ENCODE data around the gene AGRN.
"Not testable (repeated sequence)": the region's sequence is repeated elsewhere in the genome, so short reads cannot be mapped to it uniquely, and the experiment has no call there.

Gene AGRN

GRCh38 chr1:1072849-1073742 is 53.2 kb downstream of the AGRN start:
- Histone ChIP-seq H3K4me3 (ENCODE audit: low read length) (peak overlapping the region; percentile 56), H3K36me3 (ENCODE audit: control insufficient read depth, insufficient read depth, low read length) (no peaks in the 10 kb centered on the region), H3K9ac (ENCODE audit: low read length) (peak overlapping the region; percentile 73), H3K9me3 (ENCODE audit: control insufficient read depth, low read length) (no peaks in the 10 kb centered on the region), H3K4me1 (ENCODE audit: control insufficient read depth, insufficient read depth, low read length) (peaks cover 50% of the 10 kb centered on the region), H3K27me3 (ENCODE audit: control insufficient read depth, insufficient read depth, low read length) (peaks cover 16% of the 10 kb centered on the region)

- H3K36me3 ChIP-seq (ENCODE audit: control insufficient read depth, insufficient read depth, low read length) = no peaks in the 10 kb centered on the region
- H3K4me3 ChIP-seq (ENCODE audit: low read length) = peak within 1 kb of the TSS; percentile 56
- no peaks in the 10 kb centered on the region for H3K9me3 ChIP-seq (ENCODE audit: control insufficient read depth, low read length)
- H3K27me3 ChIP-seq (ENCODE audit: control insufficient read depth, insufficient read depth, low read length) = peaks cover 14% of the 10 kb centered on the region
- H3K9ac ChIP-seq (ENCODE audit: low read length) = peak within 1 kb of the TSS; percentile 73
- H3K4me1 ChIP-seq (ENCODE audit: control insufficient read depth, insufficient read depth, low read length) = peaks cover 47% of the 10 kb centered on the region
Observed at GRCh38 chr1:1073743-1074587, 54.0 kb downstream of the AGRN start, which contains the start of gene RNF223. TSS of gene RNF223 (minus strand) at chr1:1074306. CDS start at chr1:1072566, 1,740 bp downstream.

DNA sequence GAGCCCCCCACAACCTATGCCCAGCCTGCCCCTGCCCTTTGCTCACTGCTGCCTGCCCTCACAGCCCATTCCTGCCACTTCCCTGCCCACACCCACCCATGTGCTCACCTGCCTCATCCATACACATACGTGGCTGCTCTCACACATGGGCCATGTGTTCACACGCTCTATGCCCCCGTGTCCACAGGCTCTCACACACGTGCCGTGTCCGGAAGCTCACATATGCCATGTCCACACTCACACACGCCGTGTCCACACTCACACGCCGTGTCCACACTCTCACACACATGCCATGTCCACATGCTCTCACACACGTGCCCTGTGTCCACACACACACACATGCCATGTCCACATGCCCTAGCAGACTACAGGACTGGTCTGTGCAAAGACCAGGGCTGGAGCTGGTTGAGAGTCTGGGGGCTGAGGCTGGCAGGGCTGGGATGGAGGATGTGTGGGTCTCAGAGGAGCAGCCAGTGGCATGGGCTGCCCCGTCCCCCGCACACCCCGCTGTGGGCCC is 54.8 kb downstream of the AGRN start:
- no peaks in the 10 kb centered on the region for H3K36me3 ChIP-seq (ENCODE audit: control insufficient read depth, insufficient read depth, low read length)
- H3K27me3 ChIP-seq (ENCODE audit: control insufficient read depth, insufficient read depth, low read length) = peaks cover 14% of the 10 kb centered on the region
- no peak overlapping the region for H3K4me3 ChIP-seq (ENCODE audit: low read length)
- peak overlapping the region; percentile 73 for H3K9ac ChIP-seq (ENCODE audit: low read length)
- H3K4me1 ChIP-seq (ENCODE audit: control insufficient read depth, insufficient read depth, low read length) = peaks cover 47% of the 10 kb centered on the region
- H3K9me3 ChIP-seq (ENCODE audit: control insufficient read depth, low read length) = no peaks in the 10 kb centered on the region

DNA sequence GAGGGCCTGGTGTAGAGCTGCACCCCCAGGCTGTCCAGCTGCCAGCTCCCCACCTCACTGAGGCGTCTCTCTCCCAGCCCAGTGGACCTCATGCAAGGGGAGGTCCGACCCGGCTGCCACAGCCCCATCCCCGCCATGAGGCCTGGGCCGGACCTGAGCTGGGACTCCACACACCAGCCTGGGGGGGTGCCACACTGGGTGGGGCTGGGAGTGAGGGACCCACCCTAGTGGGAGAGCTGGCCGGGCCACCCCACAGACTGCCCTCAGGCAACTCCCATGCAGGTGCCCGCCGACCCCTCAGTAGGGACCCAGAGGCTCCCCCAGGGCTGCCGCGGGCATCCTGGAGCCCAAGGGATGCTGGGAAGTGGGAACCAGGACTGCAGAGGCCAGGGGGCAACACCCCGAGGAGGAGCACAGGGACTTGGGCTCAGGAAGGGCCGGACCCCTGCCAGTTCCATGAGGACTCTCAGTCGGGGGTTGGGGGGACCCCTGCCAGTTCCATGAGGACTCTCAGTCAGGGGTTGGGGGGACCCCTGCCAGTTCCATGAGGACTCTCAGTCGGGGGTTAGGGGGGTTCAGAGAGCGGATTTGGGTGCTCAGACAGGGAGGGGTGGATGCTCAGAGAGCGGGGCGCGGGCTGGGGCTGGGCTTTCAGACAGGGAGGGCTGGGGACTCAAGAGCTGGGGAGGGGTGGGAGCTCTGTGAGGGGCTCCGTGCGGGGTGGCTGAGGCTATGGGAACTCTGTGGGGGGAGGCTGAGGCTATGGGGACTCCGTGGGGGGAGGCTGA is 55.4 kb downstream of the AGRN start:
- Histone ChIP-seq H3K9ac (ENCODE audit: low read length) (no peak overlapping the region), H3K36me3 (ENCODE audit: control insufficient read depth, insufficient read depth, low read length) (no peaks in the 10 kb centered on the region)

DNA sequence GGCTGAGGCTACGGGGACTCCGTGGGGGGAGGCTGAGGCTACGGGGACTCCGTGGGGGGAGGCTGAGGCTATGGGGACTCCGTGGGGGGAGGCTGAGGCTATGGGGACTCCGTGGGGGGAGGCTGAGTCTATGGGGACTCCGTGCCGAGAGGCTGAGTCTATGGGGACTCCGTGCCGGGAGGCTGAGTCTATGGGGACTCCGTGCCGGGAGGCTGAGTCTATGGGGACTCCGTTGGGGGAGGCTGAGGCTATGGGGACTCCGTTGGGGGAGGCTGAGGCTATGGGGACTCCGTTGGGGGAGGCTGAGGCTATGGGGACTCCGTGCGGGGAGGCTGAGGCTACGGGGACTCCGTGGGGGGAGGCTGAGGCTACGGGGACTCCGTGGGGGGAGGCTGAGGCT is 57.5 kb downstream of the AGRN start:
- not testable (repeated sequence) for H3K4me3 ChIP-seq (ENCODE audit: low read length); H3K36me3 ChIP-seq (ENCODE audit: control insufficient read depth, insufficient read depth, low read length); H3K9ac ChIP-seq (ENCODE audit: low read length); H3K9me3 ChIP-seq (ENCODE audit: control insufficient read depth, low read length)
- Histone ChIP-seq H3K27me3 (ENCODE audit: control insufficient read depth, insufficient read depth, low read length) (peaks cover 16% of the 10 kb centered on the region), H3K4me1 (ENCODE audit: control insufficient read depth, insufficient read depth, low read length) (peaks cover 42% of the 10 kb centered on the region)

More for the DNA sequence above, 55.4 kb downstream of the AGRN start:
- H3K4me1 ChIP-seq (ENCODE audit: control insufficient read depth, insufficient read depth, low read length) = peaks cover 48% of the 10 kb centered on the region
- no peak overlapping the region for H3K4me3 ChIP-seq (ENCODE audit: low read length)
- H3K27me3 ChIP-seq (ENCODE audit: control insufficient read depth, insufficient read depth, low read length) = peaks cover 16% of the 10 kb centered on the region
- no peaks in the 10 kb centered on the region for H3K9me3 ChIP-seq (ENCODE audit: control insufficient read depth, low read length)

- Histone ChIP-seq H3K4me3 (ENCODE audit: low read length) (no peak overlapping the region), H3K36me3 (ENCODE audit: control insufficient read depth, insufficient read depth, low read length) (no peaks in the 10 kb centered on the region), H3K27me3 (ENCODE audit: control insufficient read depth, insufficient read depth, low read length) (peaks cover 11% of the 10 kb centered on the region), H3K4me1 (ENCODE audit: control insufficient read depth, insufficient read depth, low read length) (peaks cover 21% of the 10 kb centered on the region), H3K9me3 (ENCODE audit: control insufficient read depth, low read length) (no peaks in the 10 kb centered on the region), H3K9ac (ENCODE audit: low read length) (peak overlapping the region; percentile 29)
Observed at GRCh38 chr1:1079408-1080121, 59.6 kb downstream of the AGRN start.

GRCh38 chr1:1080122-1080757 is 60.3 kb downstream of the AGRN start:
- Histone ChIP-seq H3K36me3 (ENCODE audit: control insufficient read depth, insufficient read depth, low read length) (no peaks in the 10 kb centered on the region), H3K9me3 (ENCODE audit: control insufficient read depth, low read length) (no peaks in the 10 kb centered on the region), H3K9ac (ENCODE audit: low read length) (peak overlapping the region; percentile 29), H3K27me3 (ENCODE audit: control insufficient read depth, insufficient read depth, low read length) (peaks cover 11% of the 10 kb centered on the region), H3K4me1 (ENCODE audit: control insufficient read depth, insufficient read depth, low read length) (peaks cover 14% of the 10 kb centered on the region), H3K4me3 (ENCODE audit: low read length) (no peak overlapping the region)

DNA sequence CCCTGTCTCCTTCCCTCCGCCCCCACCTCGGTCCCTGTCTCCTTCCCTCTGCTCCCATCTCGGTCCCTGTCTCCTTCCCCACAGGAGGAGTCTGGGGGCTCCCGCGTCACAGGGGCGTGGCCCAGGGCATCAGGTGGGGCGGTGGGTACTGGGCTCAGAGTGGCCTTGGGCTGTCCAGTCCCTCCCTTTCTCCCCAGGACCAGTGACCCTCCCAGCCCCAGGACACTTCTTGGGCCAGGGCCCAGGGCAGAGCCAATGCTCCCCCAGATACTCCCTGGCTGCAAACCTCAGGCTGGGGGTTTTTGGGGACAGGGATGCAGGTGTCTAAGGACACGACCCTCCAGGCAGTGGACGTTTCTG is 61.0 kb downstream of the AGRN start:
- Histone ChIP-seq H3K4me3 (ENCODE audit: low read length) (no peak overlapping the region), H3K9me3 (ENCODE audit: control insufficient read depth, low read length) (no peaks in the 10 kb centered on the region), H3K4me1 (ENCODE audit: control insufficient read depth, insufficient read depth, low read length) (peaks cover 14% of the 10 kb centered on the region), H3K9ac (ENCODE audit: low read length) (no peak overlapping the region), H3K36me3 (ENCODE audit: control insufficient read depth, insufficient read depth, low read length) (no peaks in the 10 kb centered on the region), H3K27me3 (ENCODE audit: control insufficient read depth, insufficient read depth, low read length) (peaks cover 11% of the 10 kb centered on the region)

DNA sequence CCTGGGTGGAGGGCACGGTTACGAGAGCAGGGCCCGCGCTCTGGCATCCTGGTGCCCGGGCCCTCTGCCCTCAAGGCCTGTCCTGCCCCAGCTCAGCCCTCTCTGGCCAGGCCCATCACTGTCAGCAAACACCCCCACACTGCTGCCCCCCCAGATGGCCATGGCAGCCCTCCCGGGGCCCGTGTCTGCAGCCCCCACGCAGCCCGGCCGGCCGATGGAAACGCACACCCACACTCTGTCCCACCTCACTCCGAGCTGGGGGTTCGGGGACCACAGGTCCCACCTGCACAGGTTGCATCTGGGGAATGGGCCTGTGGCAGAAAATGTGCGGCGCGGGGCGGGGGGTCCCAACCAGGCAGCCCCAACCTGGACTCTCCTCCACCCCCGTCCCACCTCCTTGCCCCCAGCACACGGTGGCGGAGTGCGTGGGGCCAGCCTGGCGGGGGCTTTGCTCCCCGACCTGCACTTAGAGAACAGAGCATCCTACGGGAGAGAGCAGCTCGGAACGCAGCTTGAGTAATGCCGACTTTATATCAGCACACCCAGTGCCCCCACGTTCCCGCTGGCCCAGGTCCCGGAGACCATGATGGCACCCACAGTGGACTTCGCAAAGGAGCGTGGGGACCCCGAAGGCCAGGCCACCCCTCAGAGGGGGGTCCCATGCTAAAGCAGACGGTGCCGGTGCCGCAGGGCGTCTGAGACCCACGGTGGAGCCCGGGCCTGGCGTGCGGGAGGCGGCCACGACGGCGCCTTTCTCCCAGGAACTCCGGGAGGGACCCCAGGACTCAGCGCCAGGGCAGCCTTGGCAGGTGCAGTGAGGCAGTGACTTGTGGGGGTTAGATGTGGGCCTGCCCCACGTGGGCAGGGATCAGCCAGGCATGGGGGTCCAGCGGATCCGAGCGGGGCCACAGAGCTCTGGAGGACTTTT is 61.7 kb downstream of the AGRN start:
- no peaks in the 10 kb centered on the region for H3K9me3 ChIP-seq (ENCODE audit: control insufficient read depth, low read length)
- no peak overlapping the region for H3K9ac ChIP-seq (ENCODE audit: low read length)
- H3K4me3 ChIP-seq (ENCODE audit: low read length) = no peak overlapping the region
- H3K27me3 ChIP-seq (ENCODE audit: control insufficient read depth, insufficient read depth, low read length) = peaks cover 11% of the 10 kb centered on the region
- peaks cover 14% of the 10 kb centered on the region for H3K4me1 ChIP-seq (ENCODE audit: control insufficient read depth, insufficient read depth, low read length)
- no peaks in the 10 kb centered on the region for H3K36me3 ChIP-seq (ENCODE audit: control insufficient read depth, insufficient read depth, low read length)

DNA sequence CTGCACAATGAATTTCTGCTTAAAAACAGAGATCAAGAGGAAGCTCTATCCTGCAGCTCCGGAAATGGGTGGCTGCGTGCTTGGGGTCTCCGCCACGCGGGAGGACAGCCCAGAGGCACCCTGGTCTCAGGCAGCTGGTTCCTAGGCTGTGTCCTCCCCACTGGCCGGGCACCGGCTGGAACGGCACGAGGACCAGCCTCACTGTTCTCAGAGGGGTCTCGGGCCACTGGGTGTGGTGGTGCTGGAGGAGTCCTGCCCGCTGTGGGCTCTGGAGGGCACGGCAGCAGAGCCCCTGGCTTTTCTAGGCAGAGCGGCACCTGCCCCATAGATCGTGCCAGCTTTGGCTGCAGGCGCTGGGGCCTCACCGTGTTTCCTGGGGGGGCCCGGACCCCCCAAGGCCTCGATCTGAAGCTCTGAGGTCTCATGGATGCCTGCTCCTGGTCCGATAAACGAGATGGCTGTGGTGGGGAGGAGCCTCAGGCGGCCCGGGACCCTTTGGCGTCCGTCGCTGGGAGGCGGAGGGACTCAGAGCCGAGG is 62.4 kb downstream of the AGRN start:
- peaks cover 14% of the 10 kb centered on the region for H3K4me1 ChIP-seq (ENCODE audit: control insufficient read depth, insufficient read depth, low read length)
- H3K9me3 ChIP-seq (ENCODE audit: control insufficient read depth, low read length) = no peaks in the 10 kb centered on the region
- peaks cover 11% of the 10 kb centered on the region for H3K27me3 ChIP-seq (ENCODE audit: control insufficient read depth, insufficient read depth, low read length)

More for the DNA sequence above, 62.4 kb downstream of the AGRN start:
- no peak overlapping the region for H3K9ac ChIP-seq (ENCODE audit: low read length)
- H3K36me3 ChIP-seq (ENCODE audit: control insufficient read depth, insufficient read depth, low read length) = no peaks in the 10 kb centered on the region
- no peak overlapping the region for H3K4me3 ChIP-seq (ENCODE audit: low read length)

Data from mucosa of stomach (tissue), 1 donor.